AG04450 (cell line): ENCODE measurements around the gene ZNF236. TPM values are rescaled to one million over a fixed set of nuclear protein-coding genes. Genes with fewer than 3 reads are reported as not detected.

ENCODE experiments used
- CTCF ChIA-PET: fragments of 300-600, 350-600 bp; formaldehyde crosslinking; extraction: SDS; loops from one replicate; lab custom pipeline; 2022; ENCODE audit warnings: antibody characterized with exemption, inconsistent platforms; lab: Charles Lee
- POLR2A ChIA-PET: fragments of 350-600 bp; formaldehyde crosslinking; extraction: SDS; loops from one replicate; lab custom pipeline; 2021; ENCODE audit warnings: antibody characterized with exemption, inconsistent platforms; lab: Yijun Ruan, JAX
- DNase-seq: peaks from one replicate; pipeline ENCODE4 v3.0.0-alpha.2; 2011; ENCODE audit warnings: low read depth, low spot score
- H3K27ac ChIP-seq: one replicate; pipeline ENCODE4 v1.5.1; 2012; ENCODE audit warnings: low read depth, low read length, control low read depth
- H3K27me3 ChIP-seq: one replicate; pipeline ENCODE4 v1.6.0; 2012; ENCODE audit warnings: low read length; ENCODE audit not compliant: control insufficient read depth, insufficient read depth
- H3K4me3 ChIP-seq: 2 replicates; pipeline ENCODE4 v1.5.1; 2011; ENCODE audit warnings: mild to moderate bottlenecking, low read depth, low read length, control low read depth
- H3K9me3 ChIP-seq: 2 replicates; pipeline ENCODE4 v1.5.1; 2012; ENCODE audit warnings: low read length; ENCODE audit not compliant: control insufficient read depth, insufficient read depth
- CTCF ChIP-seq: IDR thresholded peaks from 2 replicates; pipeline ENCODE4 v1.5.1; 2011; ENCODE audit warnings: low read depth, low read length, control low read depth, inconsistent platforms
- polyA plus RNA-seq: library from polyadenylated mRNA; depleted of rRNA; stranded (reverse); fragments of >200 nt; gene quantifications from 2 replicates; pipeline ENCODE4 v1.2.3, GENCODE V29; 2011

The ZNF236 gene
- polyA plus RNA-seq, 1 experiment = 5.3 TPM

- no peak overlapping the region for H3K27ac ChIP-seq
- peaks cover 2% of the 10 kb centered on the region; the same call in 1 of the 2 replicates for H3K9me3 ChIP-seq
- no peak overlapping the region for H3K4me3 ChIP-seq
- peaks cover 11% of the 10 kb centered on the region for H3K27me3 ChIP-seq
- TF ChIP-seq CTCF = no peak
- ChIA-PET CTCF (interaction anchor here (1.0 to 3.6 kb wide), 22 partner anchors 8 to 228 kb away, joined by 3 to 87 read pairs (median 16); no protein-coding TSS in a partner anchor), POLR2A (no interaction called here)
- no peak for DNase-seq
Observed at GRCh38 chr18:76984193-76985155, 162.1 kb downstream of the ZNF236 start.

GRCh38 chr18:76985156-76985950 lies 163.0 kb downstream of the ZNF236 start:
- ChIA-PET CTCF (interaction anchor here (0.5 to 3.6 kb wide), 9 partner anchors 10 to 183 kb away, joined by 3 to 87 read pairs (median 15); no protein-coding TSS in a partner anchor), POLR2A (no interaction called here)
- Histone ChIP-seq H3K4me3 (no peak overlapping the region), H3K27me3 (peaks cover 14% of the 10 kb centered on the region), H3K27ac (no peak overlapping the region), H3K9me3 (peaks cover 5% of the 10 kb centered on the region; the same call in 1 of the 2 replicates)
- no peak for TF ChIP-seq CTCF
- DNase-seq = no peak

DNA sequence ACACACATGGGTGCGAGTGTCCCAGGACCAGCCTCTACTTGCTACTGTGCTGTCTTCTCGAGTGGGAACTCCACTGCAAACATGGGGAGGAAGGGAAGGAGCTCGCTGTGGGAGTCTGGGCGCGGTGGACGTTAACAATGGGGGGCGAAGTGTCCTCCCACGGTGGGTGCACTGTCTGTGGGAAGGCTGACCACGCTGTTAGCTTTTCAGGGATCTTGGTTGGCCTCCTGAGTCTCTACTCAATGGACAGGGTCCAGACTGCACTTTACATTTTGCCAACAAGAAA lies 163.5 kb downstream of the ZNF236 start:
- no peak for DNase-seq
- no peak for TF ChIP-seq CTCF
- POLR2A ChIA-PET = no interaction called here
- CTCF ChIA-PET = interaction anchor here (0.9 to 2.4 kb wide), 5 partner anchors 10 to 64 kb away, joined by 3 to 20 read pairs (median 3); no protein-coding TSS in a partner anchor
- Histone ChIP-seq H3K27me3 (peaks cover 14% of the 10 kb centered on the region), H3K4me3 (no peak overlapping the region), H3K27ac (no peak overlapping the region), H3K9me3 (peaks cover 5% of the 10 kb centered on the region; the same call in 1 of the 2 replicates)

DNA sequence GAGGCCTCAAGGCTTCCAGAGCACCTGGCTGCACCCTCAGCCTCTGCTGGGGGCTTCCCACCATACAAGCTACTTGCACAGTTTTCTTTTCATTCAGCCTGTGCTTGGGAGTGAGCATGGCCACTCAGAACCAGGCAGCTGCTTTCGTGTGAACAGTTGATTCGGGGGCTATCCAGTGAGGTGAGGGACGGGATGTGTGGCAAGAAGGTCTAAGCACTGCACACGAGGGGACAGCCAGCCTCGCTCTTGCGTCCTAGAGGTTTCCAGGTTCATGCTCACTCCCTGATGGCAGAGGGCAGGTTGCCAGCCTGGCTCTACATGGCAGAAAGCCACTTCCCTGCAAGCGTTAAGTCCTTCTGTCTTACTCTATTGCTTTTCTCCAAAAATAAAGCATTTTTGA lies 164.0 kb downstream of the ZNF236 start:
- H3K27ac ChIP-seq = no peak overlapping the region
- POLR2A ChIA-PET = no interaction called here
- peaks cover 15% of the 10 kb centered on the region for H3K27me3 ChIP-seq
- no peak for TF ChIP-seq CTCF
- peaks cover 5% of the 10 kb centered on the region; the same call in 1 of the 2 replicates for H3K9me3 ChIP-seq
- CTCF ChIA-PET = interaction anchor here (0.6 to 2.4 kb wide), 6 partner anchors 10 to 181 kb away, joined by 3 to 20 read pairs (median 3); no protein-coding TSS in a partner anchor
- H3K4me3 ChIP-seq = no peak overlapping the region
- DNase-seq = no peak
